ENCODE data around the gene FUZ. TPM values are rescaled to one million over a fixed set of nuclear protein-coding genes. Genes with fewer than 3 reads are reported as not detected.
"Not testable (repeated sequence)": the region's sequence is repeated elsewhere in the genome, so short reads cannot be mapped to it uniquely, and the experiment has no call there.

The FUZ gene
- total and polyA plus RNA-seq, 2 of the 8 experiments (the other 6 are each of a cell fraction or from before 2014, with no cell fraction given), result 28.4 to 33.9 TPM

- TF ChIP-seq E2F6 (IDR thresholded peaks at IDR 0.05) (no peak), BACH1 (IDR thresholded peaks at IDR 0.05; ENCODE audit: low read length) (no peak), KDM5A (IDR thresholded peaks at IDR 0.05; ENCODE audit: low read length) (no peak), USF2 (IDR thresholded peaks at IDR 0.05; ENCODE audit: low read length) (no peak), CEBPB (IDR thresholded peaks at IDR 0.05; ENCODE audit: low read depth, low read length) (no peak), CBX5 (IDR thresholded peaks at IDR 0.05; ENCODE audit: low read depth, low read length) (no peak), SIX5 (IDR thresholded peaks at IDR 0.05; ENCODE audit: low read depth, low read length) (no peak), CREB1 (IDR thresholded peaks at IDR 0.05) (no peak)
- TF ChIP-seq, protein P1, sequence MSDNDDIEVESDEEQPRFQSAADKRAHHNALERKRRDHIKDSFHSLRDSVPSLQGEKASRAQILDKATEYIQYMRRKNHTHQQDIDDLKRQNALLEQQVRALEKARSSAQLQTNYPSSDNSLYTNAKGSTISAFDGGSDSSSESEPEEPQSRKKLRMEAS (IDR thresholded peaks at IDR 0.05), result no peak
Observed at GRCh38 chr19:49820125-49820524, 7.0 kb upstream of the FUZ start (continued).

- Histone ChIP-seq H3K4me2 (ENCODE audit: insufficient read depth in 1 of 2, low read depth in 2 of 2, low read length in 2 of 2) (peak overlapping the region; percentile 58 to 78; a peak in 3 of 4 replicates), H3K36me3 (ENCODE audit: control insufficient read depth in 2 of 4, insufficient read depth in 4 of 4, low read length in 3 of 4) (peaks cover 0 to 13% (median 4%) of the 10 kb centered on the region in 4 experiments; a peak in 5 of 8 replicates), H3K4me3 (ENCODE audit: extremely low read depth in 1 of 4, insufficient read depth in 2 of 4, low read depth in 3 of 4, low read length in 4 of 4) (peak overlapping the region; percentile 60 to 91 (median 82); a peak in 6 of 8 replicates), H3K9ac (replicated peaks in 1 of 4; ENCODE audit: extremely low read depth in 1 of 4, low read depth in 3 of 4, low read length in 3 of 4) (peak overlapping the region in 1 of 4 experiments; percentile 76; a peak in 4 of 7 replicates), H3K79me2 (ENCODE audit: control insufficient read depth in 1 of 2, insufficient read depth in 2 of 2, low read length in 2 of 2) (peaks cover 0 to 30% of the 10 kb centered on the region in 2 experiments; a peak in 3 of 4 replicates), H4K8ac (ENCODE audit: extremely low read depth, insufficient read depth, low read length) (peak overlapping the region; percentile 4; the same call in 1 of the 2 replicates), H3K79me1 (ENCODE audit: low read depth, low read length) (peaks cover 11% of the 10 kb centered on the region)
- not testable (repeated sequence) for H3K4ac ChIP-seq (replicated peaks; ENCODE audit: insufficient read length, low read depth, low read length); H3K27me3 ChIP-seq (replicated peaks in 1 of 4; ENCODE audit: control insufficient read depth in 3 of 4, extremely low read depth in 1 of 4, insufficient read depth in 3 of 4, low read length in 3 of 4); H3K4me1 ChIP-seq (replicated peaks in 1 of 4; ENCODE audit: control insufficient read depth in 3 of 4, insufficient read depth in 4 of 4, low read length in 3 of 4); DNase-seq (ENCODE audit: low read depth in 1 of 2, low spot score in 2 of 2); H4K5ac ChIP-seq (ENCODE audit: insufficient read length, low read depth, low read length); H3K23me2 ChIP-seq (ENCODE audit: low read depth, low read length); H3K9me3 ChIP-seq (ENCODE audit: insufficient read depth in 2 of 2, low read depth in 1 of 2, low read length in 1 of 2); H3K18ac ChIP-seq (ENCODE audit: extremely low read depth, low read length); H2BK12ac ChIP-seq (ENCODE audit: low read depth, low read length); H3K27ac ChIP-seq (ENCODE audit: low read depth, low read length); H3K56ac ChIP-seq (replicated peaks; ENCODE audit: insufficient read length, low read depth, low read length); H2AFZ ChIP-seq (ENCODE audit: low read length); H2BK5ac ChIP-seq (ENCODE audit: low read depth, low read length); H3K14ac ChIP-seq (ENCODE audit: insufficient read length); H2BK15ac ChIP-seq (ENCODE audit: low read length); H4K20me1 ChIP-seq (replicated peaks in 1 of 2; ENCODE audit: control insufficient read depth in 1 of 2, insufficient read depth in 2 of 2, low read length in 2 of 2); FAIRE-seq; H2AK5ac ChIP-seq (ENCODE audit: low read depth, low read length); H2BK20ac ChIP-seq (ENCODE audit: low read length); H2BK120ac ChIP-seq (replicated peaks; ENCODE audit: low read depth, low read length); H3K23ac ChIP-seq (ENCODE audit: insufficient read length); H4K91ac ChIP-seq (replicated peaks; ENCODE audit: insufficient read length, low read length)
- POLR2A ChIA-PET (ENCODE audit: partially characterized antibody), result interaction anchor here (0.6 to 2.1 kb wide), 17 partner anchors 9 to 615 kb away, joined by 3 to 19 read pairs (median 3); partner anchors contain the start of genes AKT1S1, PTOV1 and TBC1D17
- WGBS, 2 experiments (ENCODE audit: extremely low coverage in 1 of 2, insufficient coverage in 1 of 2, insufficient read length in 1 of 2, insufficient replicate concordance in 2 of 2, low coverage in 1 of 2, low lambda C conversion rate in 2 of 2, missing lambda C conversion rate in 1 of 2), result 71% methylated on average over 7 of the region's 7 CpGs; no CpG with 5 or more reads in 1 of the 2 experiments
- CTCF ChIA-PET (ENCODE audit: partially characterized antibody), result interaction anchor here (0.6 to 1.8 kb wide), 7 partner anchors 10 to 273 kb away, joined by 3 to 5 read pairs (median 3); no protein-coding TSS in a partner anchor
Observed at GRCh38 chr19:49819452-49820115, 6.5 kb upstream of the FUZ start.

All from H1 (cell line).